Pons (tissue), 1 donor: ENCODE data around the gene ROBO3.

Source experiments
- DNase-seq: peaks from one replicate; pipeline ENCODE4 v3.0.0-alpha.2; 2016; ENCODE audit warnings: low spot score

ROBO3 gene

DNA sequence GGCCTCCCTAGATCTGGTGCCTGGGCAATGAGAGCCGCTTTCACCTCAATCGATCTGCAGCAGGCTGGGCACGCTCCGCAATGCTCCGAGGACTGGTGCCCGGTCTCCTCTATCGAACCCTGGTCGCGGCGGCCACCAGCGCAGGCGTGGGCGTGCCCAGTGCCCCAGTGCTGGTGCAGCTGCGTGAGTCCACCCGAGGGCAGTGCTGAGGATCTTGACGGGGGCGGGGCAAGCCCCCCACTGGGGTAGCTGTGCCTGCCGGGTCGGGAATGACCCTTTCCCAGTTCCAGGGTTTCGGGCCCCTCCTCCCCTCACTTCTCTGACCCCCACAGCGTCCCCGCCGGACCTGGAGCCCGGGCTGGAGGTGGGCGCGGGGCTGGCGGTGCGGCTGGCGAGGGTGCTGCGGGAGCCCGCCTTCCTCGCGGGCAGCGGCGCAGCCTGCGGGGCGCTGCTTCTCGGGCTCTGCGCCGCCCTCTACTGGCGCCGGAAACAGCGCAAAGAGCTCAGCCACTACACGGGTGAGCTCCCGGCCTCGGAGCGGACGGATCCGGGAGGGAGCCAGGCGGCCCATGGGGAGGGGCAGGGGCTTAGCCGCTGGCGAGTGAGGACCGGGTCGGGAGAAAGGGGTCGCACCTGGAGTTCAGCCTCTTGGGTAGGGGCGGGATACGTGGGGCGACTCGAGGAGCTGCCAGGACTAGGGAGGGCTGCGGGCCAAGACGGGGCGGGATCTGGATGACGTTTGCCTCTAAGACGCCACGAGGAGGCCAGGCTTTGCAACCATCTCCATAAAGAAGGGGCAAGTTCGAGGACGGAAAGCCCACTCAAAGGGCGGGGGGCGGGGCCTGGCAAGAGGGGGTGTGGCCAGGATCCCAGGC lies 10.9 kb downstream of the ROBO3 start:
- DNase-seq = peak; percentile 86

DNA sequence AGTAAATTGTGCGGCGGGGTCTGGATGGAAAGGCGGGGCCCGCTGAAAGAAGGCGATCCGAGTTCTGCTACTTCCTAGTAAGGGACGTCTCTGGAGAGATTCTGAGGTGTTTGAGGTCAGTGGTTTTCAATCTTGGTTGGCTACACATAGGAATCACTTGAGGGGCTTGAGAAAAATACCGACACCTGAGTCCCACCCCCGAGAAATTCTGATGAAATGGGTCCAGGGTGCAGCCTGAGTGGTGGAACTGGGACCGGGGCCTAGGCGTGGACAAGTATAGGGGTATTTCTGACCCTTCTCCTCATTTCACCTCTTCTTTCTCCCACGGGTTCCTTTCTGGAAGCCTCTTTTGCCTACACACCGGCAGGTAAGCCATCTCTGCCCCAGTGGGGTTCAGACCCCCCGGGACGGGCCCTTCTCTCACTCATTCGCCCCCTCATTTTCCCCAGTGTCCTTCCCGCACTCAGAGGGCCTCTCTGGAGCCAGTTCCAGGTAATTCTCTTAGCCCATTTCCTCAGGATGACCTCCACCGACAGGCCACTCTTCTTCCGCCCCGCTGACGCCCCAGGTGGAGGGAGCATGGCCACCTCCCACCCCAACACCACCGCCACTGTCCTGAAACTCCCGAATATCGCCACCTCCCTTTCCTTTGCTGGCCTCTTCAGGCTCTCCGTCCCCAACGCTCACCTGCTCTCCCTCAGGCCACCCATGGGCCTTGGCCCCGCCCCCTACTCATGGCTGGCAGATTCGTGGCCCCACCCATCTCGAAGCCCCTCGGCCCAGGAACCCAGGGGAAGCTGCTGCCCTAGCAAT lies 11.8 kb downstream of the ROBO3 start:
- DNase-seq = no peak

DNA sequence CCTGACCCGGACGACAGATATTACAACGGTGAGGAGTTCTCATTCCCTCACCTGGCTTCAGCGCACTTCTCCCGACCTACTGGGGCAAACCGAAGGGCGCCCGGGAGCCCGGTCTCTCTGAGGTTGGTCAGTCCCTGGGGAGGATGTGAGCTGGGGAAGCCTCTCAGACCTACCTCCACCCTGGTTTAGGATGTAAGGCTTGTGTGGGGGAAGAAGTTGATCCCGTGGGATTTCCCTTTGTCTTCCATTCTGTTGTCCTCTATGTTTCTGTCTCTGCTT lies 12.3 kb downstream of the ROBO3 start:
- DNase-seq = no peak

DNA sequence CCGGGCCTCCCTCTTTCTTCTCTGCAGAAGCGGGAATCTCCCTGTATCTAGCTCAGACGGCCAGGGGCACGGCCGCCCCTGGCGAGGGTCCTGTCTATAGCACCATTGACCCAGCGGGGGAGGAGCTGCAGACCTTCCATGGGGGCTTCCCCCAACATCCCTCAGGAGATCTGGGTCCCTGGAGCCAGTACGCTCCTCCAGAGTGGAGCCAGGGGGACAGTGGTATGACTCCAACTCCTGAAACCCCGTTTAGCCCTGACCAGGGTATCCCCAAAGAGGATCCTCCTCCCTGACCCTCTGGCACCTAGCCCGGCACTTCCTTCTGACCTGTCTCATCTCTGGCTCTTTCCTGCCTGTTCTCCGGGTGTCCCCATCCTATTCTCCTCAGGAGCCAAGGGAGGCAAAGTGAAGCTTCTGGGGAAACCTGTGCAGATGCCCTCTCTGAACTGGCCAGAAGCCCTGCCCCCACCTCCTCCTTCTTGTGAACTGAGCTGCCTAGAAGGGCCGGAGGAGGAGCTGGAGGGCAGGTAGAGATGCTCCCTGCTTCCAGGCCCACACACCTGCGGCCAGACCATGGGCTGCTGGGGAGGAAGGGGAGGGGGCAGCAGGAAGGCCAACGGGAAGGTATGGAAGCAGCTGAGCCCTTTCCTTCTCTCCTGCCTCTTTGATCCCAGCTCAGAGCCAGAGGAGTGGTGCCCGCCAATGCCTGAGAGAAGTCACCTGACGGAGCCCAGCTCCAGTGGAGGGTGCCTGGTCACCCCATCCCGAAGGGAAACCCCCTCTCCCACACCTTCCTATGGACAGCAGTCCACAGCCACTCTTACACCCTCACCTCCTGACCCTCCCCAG lies 12.9 kb downstream of the ROBO3 start:
- DNase-seq = no peak

DNA sequence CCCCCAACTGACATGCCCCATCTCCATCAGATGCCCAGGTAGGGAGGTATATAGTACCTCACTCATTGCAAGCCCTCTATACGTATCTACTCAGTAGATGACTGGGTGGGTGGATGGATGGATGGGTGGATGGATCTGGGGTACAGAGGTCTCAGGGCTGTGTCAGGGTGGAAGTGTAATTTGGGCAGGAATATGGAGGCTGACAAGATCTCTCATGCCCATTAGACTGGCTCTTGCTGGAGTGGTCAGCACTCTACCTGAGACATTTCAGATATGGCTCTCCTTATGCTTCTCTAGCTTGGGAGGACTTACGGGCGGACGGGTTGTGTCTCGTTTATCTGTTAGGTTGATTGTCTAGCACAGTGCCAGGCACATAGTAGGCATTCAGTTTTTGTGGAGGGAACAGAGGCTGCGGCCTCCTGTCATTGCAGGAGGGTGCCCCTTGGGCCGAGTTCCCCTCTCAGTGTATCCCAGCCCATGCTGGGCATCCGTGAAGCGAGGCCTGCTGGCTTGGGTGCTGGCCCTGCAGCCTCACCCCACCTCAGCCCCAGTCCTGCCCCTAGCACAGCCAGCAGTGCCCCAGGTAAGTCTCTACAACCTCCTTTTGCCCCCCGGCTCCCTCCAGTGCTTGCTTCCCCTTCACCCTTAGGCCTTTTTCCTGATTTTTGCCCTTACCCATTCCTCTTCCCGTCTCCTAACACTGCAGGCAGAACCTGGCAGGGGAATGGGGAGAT lies 13.7 kb downstream of the ROBO3 start:
- no peak for DNase-seq

DNA sequence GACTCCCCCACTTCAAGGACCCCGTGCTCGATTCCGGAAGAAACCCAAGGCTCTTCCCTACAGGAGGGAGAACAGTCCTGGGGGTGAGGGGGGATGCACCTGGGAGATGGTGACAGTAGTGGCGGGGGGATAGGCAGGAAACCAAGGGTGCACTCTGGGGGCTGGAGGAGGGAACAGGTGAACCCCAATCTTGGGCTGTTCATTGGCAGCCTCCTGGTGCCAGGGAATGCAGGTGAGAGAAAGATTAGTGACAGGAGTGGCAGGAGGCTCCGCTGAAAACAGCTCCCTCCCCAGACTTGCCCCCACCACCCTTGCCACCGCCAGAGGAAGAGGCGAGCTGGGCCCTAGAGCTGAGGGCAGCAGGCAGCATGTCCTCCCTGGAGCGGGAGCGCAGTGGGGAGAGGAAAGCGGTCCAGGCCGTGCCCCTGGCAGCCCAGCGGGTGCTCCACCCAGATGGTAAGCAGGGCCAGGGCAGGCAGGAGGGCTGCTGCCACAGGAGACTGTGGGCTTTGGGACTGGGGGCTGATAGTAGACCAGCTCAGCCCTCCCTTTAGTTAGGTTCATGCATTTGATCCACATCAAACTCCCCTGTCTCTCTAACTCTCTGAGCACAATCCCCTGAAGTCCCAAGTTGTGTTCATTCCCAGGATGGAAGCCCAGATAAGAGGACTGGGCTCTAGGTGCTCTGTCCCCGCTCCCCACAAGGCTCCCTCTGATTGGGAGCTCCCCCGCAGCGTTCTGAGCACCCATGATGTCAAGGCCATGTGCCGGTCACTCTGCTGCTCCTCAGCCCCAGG lies 14.5 kb downstream of the ROBO3 start:
- no peak for DNase-seq

DNA sequence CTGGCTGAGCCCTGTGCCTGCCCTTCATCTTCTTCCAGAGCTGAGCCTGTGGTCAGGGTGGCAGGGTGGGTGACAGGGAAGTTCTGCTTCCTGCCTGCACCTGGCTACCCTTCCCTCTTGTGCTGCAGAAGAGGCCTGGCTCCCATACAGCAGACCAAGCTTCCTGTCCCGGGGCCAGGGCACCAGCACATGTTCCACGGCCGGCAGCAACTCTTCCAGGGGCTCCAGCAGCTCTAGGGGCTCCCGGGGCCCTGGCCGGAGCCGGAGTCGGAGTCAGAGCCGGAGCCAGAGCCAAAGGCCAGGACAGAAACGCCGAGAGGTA lies 15.0 kb downstream of the ROBO3 start:
- no peak for DNase-seq

DNA sequence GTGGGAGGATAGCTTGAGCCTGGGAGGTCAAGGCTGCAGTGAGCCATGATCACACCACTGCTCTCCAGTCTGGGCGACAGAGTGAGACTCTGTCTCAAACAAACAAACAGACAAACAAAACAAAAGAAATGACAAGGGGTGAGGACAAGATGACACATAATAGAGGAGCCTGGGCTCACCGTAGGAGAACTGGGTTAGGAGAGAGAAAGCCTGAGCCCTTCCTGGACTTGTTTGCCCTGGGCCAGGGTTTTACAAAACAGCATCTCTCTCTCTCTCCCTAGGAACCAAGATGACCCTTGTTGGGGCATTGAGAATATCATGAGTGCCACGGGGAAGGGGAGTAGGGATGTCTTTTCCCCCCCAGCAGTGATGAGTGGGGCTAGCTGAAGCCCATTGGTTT lies 15.7 kb downstream of the ROBO3 start:
- no peak for DNase-seq

DNA sequence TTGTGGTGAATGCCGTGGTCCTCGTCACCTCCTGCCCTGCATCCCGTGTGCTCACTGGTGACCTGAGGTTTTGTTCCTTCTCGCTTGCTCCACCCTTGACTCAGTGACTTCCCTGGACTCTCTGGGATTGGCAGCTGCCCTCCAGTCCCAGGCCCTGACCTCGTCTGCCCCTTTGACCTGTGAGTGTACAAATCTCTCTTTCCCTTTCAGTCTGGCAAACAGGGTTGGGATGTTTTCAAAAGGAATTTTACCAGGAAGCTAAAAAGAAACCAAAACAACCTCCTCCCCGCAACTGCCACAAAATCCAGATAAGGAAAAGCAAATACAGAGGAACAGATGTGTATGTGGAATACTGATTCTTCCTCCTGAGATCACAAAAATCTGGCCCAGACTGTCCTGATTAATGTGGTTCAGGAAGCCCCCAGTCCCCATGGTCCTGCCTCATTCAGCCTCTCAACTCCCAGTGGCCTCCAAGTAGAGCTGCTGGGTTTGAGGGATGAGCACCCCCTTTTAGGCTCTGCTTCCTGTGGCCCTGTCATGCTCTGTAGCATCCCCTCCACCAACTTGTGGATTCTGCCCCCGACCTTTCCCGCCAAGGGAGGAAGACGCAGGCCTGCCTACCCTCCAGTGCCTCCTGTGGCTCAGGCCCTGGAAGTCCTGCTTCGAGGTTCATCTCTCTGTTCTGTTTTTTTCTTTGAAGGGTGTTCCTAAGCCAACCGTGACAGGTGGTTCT lies 17.3 kb downstream of the ROBO3 start:
- DNase-seq = no peak

DNA sequence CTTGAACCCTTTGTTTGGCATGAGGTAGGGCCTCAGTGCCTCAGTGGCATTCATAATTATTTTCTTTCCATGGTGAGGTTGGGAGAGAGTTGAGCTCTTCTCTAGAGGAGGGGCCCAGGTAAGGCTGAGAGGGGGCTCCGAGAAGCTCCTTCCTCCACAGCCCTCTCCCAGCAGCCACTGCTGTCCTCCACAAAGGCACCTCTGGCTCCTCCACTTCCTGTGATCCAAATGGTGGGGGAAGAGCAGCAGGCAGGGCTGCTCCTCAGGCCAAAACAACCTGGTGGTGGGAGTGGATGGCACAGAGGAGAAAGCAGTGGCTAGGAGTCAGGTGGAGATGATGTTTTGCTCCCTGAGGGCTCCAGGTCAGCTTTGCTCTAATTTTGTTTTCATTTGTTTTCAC lies 19.1 kb downstream of the ROBO3 start:
- DNase-seq = no peak

DNA sequence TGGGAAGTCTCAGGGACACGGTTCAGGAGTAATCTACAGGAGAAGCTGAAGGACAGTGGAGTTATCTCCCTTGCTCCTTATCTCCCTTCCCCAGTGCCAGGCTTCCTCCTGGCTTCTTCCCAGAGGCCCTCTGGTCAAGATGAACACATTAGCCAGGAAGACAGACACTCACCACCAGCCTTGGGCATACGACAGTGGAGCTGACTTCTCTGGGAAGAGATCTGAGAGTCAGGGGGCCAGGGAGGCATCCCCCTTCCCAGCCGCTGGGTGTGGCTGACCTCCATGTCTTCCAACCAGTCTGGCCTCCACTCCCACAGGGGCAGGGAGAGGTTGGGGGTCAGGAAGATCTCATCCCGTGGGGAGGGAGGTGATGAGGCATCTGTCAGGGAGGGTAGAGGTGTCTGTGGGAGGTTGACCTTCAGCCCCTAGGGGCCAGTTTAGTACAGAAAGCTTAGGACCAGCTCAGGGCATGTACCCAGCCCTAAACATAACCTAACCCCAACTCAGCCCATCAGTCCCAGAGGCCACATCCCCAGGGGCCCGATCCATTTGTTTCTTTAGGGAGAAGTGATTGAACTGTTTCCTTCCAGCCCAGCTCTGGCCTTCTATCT lies 19.7 kb downstream of the ROBO3 start:
- DNase-seq = no peak

DNA sequence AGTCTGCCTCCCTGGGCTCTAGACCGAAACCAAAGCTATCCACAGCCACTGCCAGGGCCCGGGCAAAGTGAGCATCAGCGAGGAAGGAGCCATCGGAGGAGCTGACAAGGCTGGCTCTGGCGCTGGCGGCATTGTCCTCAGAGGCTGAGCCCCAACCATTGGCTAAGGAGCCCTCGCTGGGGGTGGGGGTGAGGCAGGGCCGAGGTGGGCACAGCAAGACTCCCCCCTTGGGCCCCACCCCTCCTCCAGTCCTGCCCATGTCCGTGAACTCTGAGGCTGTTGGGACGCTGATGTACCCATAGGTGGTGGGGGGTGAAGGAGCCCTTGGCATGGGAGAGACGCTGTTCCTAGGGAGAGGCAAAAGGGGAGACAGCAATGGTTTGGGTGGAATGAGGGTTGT lies 21.2 kb downstream of the ROBO3 start:
- DNase-seq = no peak

DNA sequence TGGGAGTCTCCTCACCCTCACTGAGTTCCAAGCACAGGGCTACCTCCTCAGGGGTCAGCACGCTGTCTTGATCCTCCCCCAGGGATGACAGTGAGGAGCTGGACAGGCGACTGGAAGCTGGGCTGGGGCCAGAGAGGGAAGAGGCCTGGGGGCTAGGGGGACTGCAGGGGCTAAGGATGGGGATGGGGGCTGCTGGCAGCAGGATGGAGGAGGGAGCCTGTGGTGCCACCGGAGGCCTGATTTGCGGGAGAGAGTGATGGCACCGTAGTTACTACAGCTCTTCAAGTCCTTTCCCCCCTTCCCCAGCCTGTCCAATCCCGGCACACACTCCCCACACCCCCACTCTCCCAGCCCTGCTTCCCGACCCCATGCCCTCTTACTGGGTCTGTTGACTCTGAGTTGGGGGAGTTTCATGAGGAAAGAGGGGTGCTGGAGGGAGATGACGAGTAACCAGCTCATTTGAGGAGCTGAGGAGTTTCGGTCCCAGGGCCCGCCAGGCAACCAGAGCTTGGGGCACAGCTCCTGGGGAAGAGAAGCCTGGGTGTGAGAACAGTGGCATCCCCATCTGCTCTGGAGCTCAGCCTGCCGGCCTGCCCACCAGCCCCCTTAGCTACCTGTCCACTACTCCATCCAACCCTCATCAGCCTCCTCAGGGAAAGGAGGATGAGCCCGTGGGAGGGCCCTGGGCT lies 21.9 kb downstream of the ROBO3 start:
- no peak for DNase-seq

DNA sequence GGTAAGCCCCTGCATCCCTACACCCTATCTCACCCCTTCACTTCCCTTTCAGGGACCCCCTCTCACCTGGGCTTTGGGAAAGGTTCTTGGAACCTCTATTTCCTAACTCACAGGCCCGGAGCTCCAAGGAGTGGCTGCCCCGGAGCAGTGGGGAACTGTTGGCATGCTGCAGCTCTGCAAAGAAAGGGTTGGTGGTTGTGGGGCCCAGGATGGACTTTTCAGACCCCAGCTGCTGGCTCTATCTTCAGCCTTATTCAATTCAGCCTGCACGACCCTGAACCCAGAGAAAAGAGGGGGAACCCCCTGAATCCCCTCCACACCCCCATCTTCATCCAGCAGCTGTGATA lies 22.4 kb downstream of the ROBO3 start:
- DNase-seq = no peak

DNA sequence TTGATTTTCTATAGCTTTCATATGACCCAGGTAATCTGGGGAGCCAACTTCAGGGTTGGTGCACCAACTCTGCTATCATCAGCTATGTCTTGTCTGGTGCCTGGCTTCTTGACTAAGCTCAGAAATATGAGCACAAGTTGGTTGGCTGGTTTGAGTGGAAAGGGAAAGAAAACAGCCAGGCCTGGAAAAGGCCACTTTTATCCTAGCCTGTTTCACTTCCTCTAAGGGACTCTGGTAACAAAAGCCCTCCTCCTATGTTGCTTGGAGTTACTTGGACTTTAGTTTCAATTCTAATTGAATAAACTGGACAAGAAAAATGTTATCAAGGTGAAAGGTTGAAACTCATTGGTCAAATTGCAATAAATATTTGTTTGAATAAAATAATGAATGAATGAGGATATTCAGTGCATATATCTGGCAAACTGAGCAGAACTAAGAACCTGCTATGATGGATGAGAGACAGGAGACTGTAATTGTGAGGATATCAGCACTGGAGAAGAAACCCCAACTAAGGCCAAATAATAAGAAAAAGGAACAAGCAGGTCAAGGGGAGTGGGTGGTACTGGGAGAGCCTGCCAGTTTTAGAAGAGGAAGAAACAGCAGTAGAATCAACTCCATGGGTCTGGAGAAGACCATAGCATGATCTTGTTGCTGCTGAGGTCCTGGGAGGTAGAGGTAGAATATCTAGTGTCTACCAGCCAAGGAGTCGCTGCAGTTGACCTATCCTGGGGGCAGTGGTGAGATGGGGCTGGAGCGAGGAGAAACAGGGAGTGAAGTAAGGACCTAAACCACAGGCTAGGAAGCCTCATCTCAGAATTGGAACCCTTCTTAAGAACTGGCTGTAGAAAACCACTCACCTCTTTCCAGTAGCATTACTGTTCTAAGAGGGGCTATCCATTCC lies 24.2 kb downstream of the ROBO3 start:
- DNase-seq = no peak

DNA sequence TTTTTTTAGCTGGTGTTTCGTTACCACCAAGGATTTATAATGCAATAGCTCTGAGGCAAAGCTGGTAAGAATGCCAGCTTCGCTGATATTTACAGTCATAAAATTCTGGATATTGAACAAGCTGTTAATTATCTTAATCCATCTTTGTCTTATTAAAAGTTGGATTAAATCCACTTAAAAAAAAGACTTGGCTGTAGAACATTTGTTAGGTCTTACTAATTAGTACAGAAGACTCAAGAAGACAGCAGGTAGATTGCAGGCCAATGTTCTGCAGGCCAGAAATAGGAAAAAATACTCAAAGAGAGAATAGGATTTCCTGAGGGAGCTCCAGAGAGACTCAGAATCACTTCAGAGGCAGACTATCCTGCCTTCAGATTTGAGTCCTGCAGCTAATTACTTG lies 24.9 kb downstream of the ROBO3 start:
- no peak for DNase-seq

DNA sequence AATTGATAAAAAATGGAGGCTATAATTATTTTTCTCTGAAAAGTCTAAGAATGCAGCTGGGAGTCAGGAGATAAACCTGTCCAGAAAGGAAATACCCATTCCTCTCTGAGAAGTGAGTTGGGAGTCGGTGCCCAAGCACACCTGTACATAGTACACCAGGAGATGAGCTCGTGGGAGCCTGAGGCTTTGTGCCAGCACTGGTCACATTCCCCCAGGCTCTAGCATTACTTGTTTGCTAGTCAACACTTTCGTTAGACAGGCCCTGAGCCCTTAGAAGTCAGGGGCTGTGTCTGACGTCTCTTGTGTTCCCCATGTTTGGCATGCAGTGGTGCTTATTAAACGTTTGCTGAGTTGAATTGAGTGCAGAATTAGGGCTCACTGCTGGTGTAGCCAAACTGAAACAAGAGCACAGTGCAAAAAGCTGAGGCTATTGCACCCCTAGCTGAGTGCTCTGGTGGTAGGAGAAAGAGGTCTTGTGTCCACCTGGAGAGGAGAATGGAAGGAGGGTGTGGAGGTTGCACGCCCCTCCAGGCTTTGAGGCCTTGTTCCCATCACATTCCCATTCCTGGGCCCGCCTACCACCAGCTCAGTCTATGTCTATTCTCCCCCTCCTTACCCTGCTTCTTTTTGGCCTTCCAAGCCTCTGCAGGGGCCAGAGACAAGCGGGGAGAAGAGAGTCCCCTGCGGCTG lies 25.6 kb downstream of the ROBO3 start:
- no peak for DNase-seq

DNA sequence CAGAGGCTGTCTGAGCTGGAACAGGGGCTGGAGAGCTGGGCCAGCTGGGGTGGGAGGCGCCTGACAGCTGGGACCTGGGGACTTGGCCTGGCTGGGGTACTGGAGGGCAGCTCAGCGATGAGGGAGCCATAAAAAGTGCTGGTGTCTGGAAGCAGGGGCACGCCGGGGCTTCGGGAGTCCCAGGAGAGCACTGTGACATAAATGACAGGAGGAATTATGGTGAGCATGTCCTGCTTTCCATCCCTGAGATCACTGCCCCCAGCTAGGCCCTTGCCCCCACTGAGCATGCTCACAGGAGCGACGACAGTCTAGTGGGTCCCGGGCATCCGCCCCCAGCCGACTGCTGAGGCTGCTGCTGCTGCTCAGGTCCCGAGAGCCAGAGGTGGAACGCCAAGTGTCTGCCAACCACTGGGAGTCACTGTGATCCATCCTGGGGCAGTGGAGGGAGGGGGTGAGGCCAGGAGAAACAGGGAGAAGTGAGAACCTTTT lies 26.2 kb downstream of the ROBO3 start:
- DNase-seq = no peak
